Mucosa of rectum (tissue), 2 donors: ENCODE measurements around the gene AGBL1.

Experiments used
- H3K27ac ChIP-seq, 2 donors: one replicate each; pipeline ENCODE4 v1.7.0; 2013; ENCODE audit warnings: inconsistent platforms in 2 of 2, low read depth in 2 of 2, low read length in 2 of 2
- H3K27me3 ChIP-seq, 2 donors: one replicate each; pipeline ENCODE4 v1.7.0; 2013; ENCODE audit warnings: low read length in 2 of 2; ENCODE audit not compliant: control insufficient read depth in 2 of 2, insufficient read depth in 2 of 2
- H3K36me3 ChIP-seq, 2 donors: one replicate each; pipeline ENCODE4 v1.7.0; 2013; ENCODE audit warnings: low read length in 2 of 2; ENCODE audit not compliant: control insufficient read depth in 2 of 2, insufficient read depth in 2 of 2
- H3K4me1 ChIP-seq, 2 donors: one replicate each; pipeline ENCODE4 v1.7.0; 2013; ENCODE audit warnings: low read length in 2 of 2, mild to moderate bottlenecking in 1 of 2; ENCODE audit not compliant: control insufficient read depth in 2 of 2, insufficient read depth in 2 of 2
- H3K4me3 ChIP-seq, 2 donors: one replicate each; pipeline ENCODE4 v1.7.0; 2013; ENCODE audit warnings: low read length in 2 of 2
- H3K9ac ChIP-seq, 2 donors: one replicate each; pipeline ENCODE4 v1.7.0; 2013; ENCODE audit warnings: low read length in 2 of 2, low read depth in 1 of 2, mild to moderate bottlenecking in 1 of 2
- H3K9me3 ChIP-seq, 2 donors: one replicate each; pipeline ENCODE4 v1.7.0; 2013; ENCODE audit warnings: low read length in 2 of 2; ENCODE audit not compliant: control insufficient read depth in 2 of 2
- donor health status: healthy.
- donor health status: Normal muscosa, but diverticular disease.

The AGBL1 gene

DNA sequence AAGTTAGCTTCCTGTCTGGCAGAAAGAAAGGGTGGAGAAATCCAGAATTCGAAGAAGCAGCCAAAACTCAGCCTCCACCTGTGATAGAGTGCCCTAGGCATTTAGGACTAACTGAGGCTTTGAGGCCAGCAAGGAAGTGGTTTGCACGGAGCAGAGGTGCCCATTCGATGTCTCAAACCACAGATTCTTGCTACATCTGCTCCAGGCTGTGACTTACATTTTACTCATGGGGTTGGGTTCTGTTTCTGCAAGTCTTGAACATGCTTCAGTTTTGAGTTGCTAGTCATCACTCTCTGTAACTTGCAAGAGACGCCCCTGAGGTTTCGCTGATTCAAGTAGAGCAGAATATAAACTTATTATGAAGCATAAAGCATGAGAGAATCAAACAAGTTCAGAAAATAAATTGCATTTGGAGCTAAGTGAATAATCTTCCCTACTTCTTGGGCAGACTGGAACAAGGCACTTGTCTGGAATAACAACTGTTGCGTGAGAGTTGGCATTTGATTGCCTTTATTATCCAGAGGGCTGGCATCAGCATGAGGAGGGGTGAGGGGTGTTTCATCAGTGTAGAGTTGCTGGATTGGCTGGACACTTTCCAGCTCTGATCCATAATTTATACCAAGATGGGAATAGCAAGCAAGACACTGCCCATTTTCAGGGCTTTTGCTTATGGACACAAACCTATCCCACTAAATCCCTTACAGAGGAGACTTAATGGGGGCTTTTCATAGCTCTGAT, 256.5 kb downstream of the AGBL1 start:
- no peaks in the 10 kb centered on the region for H3K9me3 ChIP-seq
- H3K4me3 ChIP-seq = no peak overlapping the region
- H3K27me3 ChIP-seq = no peaks in the 10 kb centered on the region
- H3K27ac ChIP-seq = no peak overlapping the region
- H3K4me1 ChIP-seq = no peaks in the 10 kb centered on the region
- no peaks in the 10 kb centered on the region for H3K36me3 ChIP-seq
- no peak overlapping the region for H3K9ac ChIP-seq

GRCh38 chr15:86337071-86337470, 257.4 kb downstream of the AGBL1 start:
- H3K4me3 ChIP-seq = no peak overlapping the region
- no peaks in the 10 kb centered on the region for H3K27me3 ChIP-seq
- H3K4me1 ChIP-seq = no peaks in the 10 kb centered on the region
- no peaks in the 10 kb centered on the region for H3K36me3 ChIP-seq
- H3K9ac ChIP-seq = no peak overlapping the region
- no peaks in the 10 kb centered on the region for H3K9me3 ChIP-seq
- H3K27ac ChIP-seq = no peak overlapping the region

DNA sequence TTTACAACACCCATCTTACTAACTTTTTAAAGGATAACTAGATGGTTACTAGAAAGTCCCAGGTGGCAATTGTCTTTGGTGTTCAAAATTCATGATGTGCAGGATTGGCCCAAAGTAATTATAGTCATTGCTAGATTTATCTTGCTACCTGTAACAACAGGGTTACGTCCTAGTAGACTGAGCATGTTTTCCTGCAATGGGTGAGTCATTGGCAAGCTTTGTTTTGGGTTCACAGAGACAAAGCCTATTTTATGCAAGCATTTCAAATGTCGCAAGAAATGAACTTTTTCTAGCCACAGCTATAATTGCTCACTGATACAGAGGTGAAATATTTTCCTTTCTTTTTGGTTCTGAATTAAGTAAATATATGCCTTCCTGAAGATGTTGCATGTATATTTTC, 267.6 kb downstream of the AGBL1 start:
- H3K27ac ChIP-seq = no peak overlapping the region

DNA sequence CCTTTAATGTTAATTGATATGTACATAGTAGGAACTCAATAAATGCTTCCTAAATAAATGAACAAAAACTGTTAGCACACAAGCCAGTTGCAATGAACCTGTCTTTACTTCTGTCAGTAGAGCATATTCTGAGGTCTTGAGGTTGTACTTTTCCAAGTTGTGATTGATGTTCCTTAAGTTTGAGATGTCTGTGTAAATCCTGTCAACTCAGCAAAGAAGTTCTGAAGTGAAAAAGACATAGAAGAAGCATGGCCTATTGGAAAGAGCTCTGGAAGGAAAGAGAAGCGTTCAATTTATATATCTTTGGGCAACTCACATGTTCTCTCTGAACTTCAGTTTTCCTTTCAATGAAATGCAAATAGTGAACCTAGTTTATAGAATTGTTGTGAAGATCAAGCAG, 269.9 kb downstream of the AGBL1 start:
- Histone ChIP-seq H3K27me3 (no peaks in the 10 kb centered on the region), H3K36me3 (no peaks in the 10 kb centered on the region), H3K27ac (no peak overlapping the region), H3K9me3 (no peaks in the 10 kb centered on the region), H3K9ac (no peak overlapping the region), H3K4me1 (no peaks in the 10 kb centered on the region), H3K4me3 (no peak overlapping the region)

More for the DNA sequence above, 267.6 kb downstream of the AGBL1 start:
- no peaks in the 10 kb centered on the region for H3K27me3 ChIP-seq
- H3K4me3 ChIP-seq = no peak overlapping the region
- no peaks in the 10 kb centered on the region for H3K9me3 ChIP-seq
- no peaks in the 10 kb centered on the region for H3K4me1 ChIP-seq
- no peak overlapping the region for H3K9ac ChIP-seq
- no peaks in the 10 kb centered on the region for H3K36me3 ChIP-seq

- Histone ChIP-seq H3K4me1 (no peaks in the 10 kb centered on the region), H3K36me3 (no peaks in the 10 kb centered on the region), H3K9me3 (no peaks in the 10 kb centered on the region), H3K4me3 (no peak overlapping the region), H3K9ac (no peak overlapping the region), H3K27ac (no peak overlapping the region), H3K27me3 (no peaks in the 10 kb centered on the region)
Measured at GRCh38 chr15:86353213-86353612, 273.5 kb downstream of the AGBL1 start.

- H3K36me3 ChIP-seq = no peaks in the 10 kb centered on the region
- no peak overlapping the region for H3K9ac ChIP-seq
- H3K27me3 ChIP-seq = no peaks in the 10 kb centered on the region
- no peak overlapping the region for H3K27ac ChIP-seq
- no peak overlapping the region for H3K4me3 ChIP-seq
- no peaks in the 10 kb centered on the region for H3K4me1 ChIP-seq
- no peaks in the 10 kb centered on the region for H3K9me3 ChIP-seq
Measured at GRCh38 chr15:86355361-86355760, 275.7 kb downstream of the AGBL1 start.

GRCh38 chr15:86355801-86356200, 276.1 kb downstream of the AGBL1 start:
- Histone ChIP-seq H3K4me1 (no peaks in the 10 kb centered on the region), H3K27me3 (no peaks in the 10 kb centered on the region), H3K9ac (no peak overlapping the region), H3K27ac (no peak overlapping the region), H3K9me3 (no peaks in the 10 kb centered on the region), H3K36me3 (no peaks in the 10 kb centered on the region), H3K4me3 (no peak overlapping the region)

- no peak overlapping the region for H3K27ac ChIP-seq
- H3K4me3 ChIP-seq = no peak overlapping the region
- H3K36me3 ChIP-seq = no peaks in the 10 kb centered on the region
- no peaks in the 10 kb centered on the region for H3K27me3 ChIP-seq
- no peak overlapping the region for H3K9ac ChIP-seq
- no peaks in the 10 kb centered on the region for H3K9me3 ChIP-seq
- H3K4me1 ChIP-seq = no peaks in the 10 kb centered on the region
Measured at GRCh38 chr15:86362555-86362954, 282.9 kb downstream of the AGBL1 start.

DNA sequence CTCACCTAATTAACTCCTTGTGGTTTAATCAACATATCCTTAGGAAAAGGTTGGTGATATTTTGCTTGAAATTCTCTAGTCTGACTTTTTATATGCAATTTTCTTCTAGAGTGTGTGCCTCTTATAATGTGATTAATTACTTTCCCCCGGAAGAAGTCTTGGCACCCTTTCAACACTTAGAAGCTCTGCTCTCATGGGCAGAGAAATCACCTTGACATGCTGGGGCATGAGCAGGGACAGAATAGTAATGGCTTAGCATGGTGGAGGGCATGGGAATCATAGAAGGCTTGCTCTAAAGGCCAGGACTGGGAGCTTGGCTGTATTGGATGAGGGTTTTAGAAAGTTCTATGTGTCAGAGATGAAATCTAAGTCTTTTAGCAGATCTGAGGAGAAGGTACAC, 293.5 kb downstream of the AGBL1 start:
- H3K27me3 ChIP-seq = no peaks in the 10 kb centered on the region
- no peak overlapping the region for H3K4me3 ChIP-seq
- no peaks in the 10 kb centered on the region for H3K36me3 ChIP-seq
- H3K9ac ChIP-seq = no peak overlapping the region
- no peaks in the 10 kb centered on the region for H3K4me1 ChIP-seq
- H3K27ac ChIP-seq = no peak overlapping the region
- no peaks in the 10 kb centered on the region for H3K9me3 ChIP-seq

DNA sequence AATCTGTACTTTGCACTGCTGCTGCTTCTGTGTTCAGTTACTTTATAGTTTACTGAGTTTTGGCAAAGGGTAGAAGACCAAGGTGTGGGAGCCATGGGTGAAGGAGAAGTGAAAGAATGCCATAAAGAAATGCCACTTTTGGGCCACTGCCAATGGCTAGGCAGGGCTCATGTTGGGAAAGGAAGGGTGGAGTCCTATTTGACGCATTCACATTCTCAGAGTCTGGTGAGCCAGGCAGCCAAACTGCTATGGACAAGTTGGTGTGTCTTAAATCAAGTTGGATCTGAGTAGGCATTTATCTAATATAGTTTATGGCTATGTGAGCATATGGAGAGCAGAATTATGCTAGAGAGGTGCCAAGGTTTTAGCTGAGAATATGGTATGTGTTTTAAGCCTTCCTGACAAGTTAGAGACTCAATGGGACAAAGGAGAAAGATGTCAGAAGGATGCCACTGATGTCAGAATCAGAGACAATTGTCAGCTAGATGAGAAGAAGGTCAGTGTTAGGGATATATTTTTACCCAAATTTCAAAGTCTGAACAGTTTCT, 296.1 kb downstream of the AGBL1 start:
- H3K4me1 ChIP-seq = no peaks in the 10 kb centered on the region
- H3K4me3 ChIP-seq = no peak overlapping the region
- H3K9ac ChIP-seq = no peak overlapping the region
- H3K27ac ChIP-seq = no peak overlapping the region
- H3K27me3 ChIP-seq = no peaks in the 10 kb centered on the region
- no peaks in the 10 kb centered on the region for H3K9me3 ChIP-seq
- H3K36me3 ChIP-seq = no peaks in the 10 kb centered on the region
